Epithelial cell of esophagus (primary cell): ENCODE measurements around the gene FABP7.

Source experiments
- DNase-seq: peaks from one replicate; pipeline ENCODE4 v3.0.0; 2010; ENCODE audit warnings: low read depth
- H3K4me3 ChIP-seq: 2 replicates; pipeline ENCODE4 v1.5.1; 2011; ENCODE audit warnings: mild to moderate bottlenecking, low read length, control low read depth
- TF ChIP-seq, protein P1 (sequence below): IDR thresholded peaks from 2 replicates; pipeline ENCODE4 v1.5.1; 2011; ENCODE audit warnings: low read depth, mild to moderate bottlenecking, low read length, control low read depth, inconsistent platforms; ENCODE audit not compliant: insufficient read depth; ENCODE audit errors: missing control alignments

The FABP7 gene

DNA sequence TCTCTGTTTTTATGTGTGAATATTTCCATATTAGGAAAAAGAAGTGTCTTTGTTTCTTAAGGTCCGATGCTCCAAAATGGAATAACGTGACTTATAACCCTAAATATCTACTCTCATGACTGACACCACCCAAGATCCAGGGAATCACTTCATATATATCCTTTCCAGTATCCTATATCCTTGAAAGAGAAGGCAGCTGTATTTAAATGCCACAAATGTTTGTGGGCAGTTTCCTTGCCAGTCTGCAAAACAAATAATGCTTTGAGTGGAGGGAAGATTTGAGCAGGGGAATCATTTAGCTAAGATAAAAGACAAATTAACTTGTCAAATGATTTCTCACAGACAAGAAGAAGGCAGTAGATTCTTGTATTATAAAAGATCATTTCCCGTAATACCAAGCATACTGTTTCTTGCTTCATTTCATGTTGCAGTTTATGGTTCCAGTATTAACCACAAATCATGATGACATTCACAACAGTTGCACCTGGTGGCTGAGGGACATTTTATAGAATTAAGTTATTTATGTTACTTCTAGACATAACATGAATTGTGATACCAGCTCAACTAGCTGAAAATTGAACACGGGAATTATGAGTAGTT, 30.0 kb upstream of the FABP7 start:
- TF ChIP-seq, protein P1, sequence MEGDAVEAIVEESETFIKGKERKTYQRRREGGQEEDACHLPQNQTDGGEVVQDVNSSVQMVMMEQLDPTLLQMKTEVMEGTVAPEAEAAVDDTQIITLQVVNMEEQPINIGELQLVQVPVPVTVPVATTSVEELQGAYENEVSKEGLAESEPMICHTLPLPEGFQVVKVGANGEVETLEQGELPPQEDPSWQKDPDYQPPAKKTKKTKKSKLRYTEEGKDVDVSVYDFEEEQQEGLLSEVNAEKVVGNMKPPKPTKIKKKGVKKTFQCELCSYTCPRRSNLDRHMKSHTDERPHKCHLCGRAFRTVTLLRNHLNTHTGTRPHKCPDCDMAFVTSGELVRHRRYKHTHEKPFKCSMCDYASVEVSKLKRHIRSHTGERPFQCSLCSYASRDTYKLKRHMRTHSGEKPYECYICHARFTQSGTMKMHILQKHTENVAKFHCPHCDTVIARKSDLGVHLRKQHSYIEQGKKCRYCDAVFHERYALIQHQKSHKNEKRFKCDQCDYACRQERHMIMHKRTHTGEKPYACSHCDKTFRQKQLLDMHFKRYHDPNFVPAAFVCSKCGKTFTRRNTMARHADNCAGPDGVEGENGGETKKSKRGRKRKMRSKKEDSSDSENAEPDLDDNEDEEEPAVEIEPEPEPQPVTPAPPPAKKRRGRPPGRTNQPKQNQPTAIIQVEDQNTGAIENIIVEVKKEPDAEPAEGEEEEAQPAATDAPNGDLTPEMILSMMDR = no peak
- DNase-seq = no peak
- H3K4me3 ChIP-seq = no peak overlapping the region

DNA sequence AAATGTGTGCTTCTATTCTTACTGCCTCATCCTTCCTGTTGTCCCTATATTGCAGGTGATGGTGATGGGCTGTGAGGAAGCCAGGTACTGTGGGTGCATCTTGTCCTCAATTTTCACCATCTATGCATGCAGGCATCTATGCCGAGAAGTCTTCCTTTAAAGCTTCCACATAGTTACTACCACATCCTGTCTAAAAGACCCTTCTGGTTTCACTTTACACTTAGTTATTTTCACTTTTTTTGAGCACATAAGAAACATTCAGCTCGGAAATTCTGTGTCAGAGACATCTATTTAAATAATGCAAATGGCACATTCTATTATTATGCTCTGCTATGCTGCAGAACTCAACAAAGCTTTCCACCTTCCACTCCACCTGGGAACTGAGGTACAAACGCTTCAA, 28.2 kb upstream of the FABP7 start:
- DNase-seq = no peak
- TF ChIP-seq, protein P1 = no peak
- H3K4me3 ChIP-seq = no peak overlapping the region

DNA sequence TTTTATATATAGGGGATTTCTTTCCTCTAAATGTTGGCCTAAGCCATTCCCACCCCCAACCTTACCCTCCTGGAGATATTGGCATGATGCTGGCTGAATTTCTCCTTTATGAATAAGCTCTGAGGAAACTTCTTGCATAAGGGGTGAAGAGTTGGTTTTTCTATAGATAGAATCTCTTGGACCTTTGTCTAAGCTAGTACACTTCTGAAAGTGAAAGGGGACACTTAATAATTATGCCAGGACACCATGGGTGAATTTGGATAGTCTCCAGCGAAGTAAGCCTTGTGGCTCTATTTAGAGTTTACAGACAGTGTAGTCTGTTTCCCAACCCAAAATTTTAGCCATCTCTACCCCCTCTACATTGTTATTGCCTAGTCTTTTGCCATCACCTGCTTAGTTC, 27.1 kb upstream of the FABP7 start:
- no peak overlapping the region for H3K4me3 ChIP-seq
- TF ChIP-seq, protein P1 = no peak
- DNase-seq = no peak

DNA sequence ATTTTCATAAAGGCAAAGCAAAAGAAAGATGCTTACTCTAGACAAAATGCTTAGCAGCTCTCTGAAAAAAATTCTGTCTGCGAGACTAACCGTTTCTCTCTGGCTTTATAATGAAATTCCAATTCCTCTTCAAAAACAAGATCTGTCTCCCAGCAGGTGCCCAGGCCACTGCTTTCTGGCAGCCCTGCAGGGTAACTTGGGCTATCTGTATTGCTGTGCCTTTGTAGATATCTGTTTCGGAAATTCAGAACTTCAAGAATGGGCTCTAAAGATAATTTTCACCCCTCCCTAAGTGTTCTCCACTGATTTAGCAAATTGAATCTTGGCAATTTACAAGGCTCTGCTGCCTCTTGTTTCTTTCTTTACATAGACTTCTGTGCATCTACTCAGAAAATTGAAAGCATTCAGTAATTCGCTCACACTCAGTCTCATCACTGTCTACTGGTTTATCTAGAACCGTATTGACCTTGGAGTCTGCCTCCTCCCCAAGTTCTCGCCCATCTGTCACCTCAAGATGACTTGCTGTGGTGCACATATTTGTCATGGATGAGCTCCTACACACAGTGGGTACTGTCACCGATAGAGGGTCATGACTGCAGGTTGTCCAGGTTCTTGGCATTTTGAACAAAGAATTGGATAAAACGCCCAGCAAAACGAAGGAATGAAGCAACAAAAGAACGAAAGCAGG, 26.4 kb upstream of the FABP7 start:
- H3K4me3 ChIP-seq = no peak overlapping the region
- TF ChIP-seq, protein P1 = no peak
- no peak for DNase-seq

DNA sequence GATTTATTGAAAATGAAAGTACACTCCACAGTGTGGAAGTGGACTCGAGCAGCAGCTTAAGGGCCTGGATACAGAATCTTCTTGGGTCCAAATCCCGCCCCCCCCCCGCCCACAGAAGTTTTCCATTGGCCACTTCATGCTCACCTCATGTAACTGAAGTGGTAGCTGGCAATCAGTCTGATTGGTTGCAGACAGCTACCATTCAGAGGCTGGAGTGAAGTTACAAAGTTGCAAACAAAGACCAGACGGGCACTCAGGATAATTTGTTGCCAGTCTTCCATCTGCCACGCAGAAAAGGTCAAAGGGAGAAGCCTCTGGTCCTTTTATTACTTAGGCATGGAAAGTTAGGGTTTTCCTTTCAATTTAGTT, 25.8 kb upstream of the FABP7 start:
- no peak for DNase-seq
- TF ChIP-seq, protein P1 = no peak
- no peak overlapping the region for H3K4me3 ChIP-seq

DNA sequence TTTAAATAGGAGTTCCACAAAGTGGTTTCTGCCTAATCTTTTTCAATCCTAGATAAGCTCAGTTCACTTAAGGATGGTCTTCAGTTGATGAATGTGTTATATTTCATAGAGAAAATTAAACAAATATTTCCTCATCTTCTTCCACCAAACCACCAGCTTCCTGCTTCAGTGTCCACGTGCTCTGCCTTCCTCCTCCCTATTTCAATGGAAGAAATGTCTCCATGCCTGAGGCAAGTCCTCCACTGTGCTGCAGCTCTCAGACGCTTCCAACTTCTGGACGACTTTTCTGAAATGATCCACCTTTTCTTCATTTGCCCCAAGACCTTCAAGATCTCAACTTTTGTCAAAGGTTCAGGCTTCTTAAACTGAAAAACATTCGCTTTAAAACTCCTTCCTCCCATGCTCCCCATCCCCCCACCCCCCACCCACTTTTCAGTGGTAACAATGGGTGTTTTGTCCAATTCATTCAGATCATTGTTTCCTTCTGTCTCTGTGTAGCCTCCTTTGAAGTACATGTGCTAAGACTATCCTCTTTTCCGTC, 25.3 kb upstream of the FABP7 start:
- TF ChIP-seq, protein P1 = no peak
- DNase-seq = no peak

More for the DNA sequence above, 25.3 kb upstream of the FABP7 start:
- no peak overlapping the region for H3K4me3 ChIP-seq
